NK-92 (cell line): ENCODE results near the gene TCERG1L.

Source experiments
- DNase-seq: peaks from one replicate; lab custom pipeline; 2025; ENCODE audit not compliant: unreplicated experiment; lab: John Stamatoyannopoulos, UW

TCERG1L gene

GRCh38 chr10:131047501-131047900 is 264.0 kb downstream of the TCERG1L start:
- DNase-seq, result no peak

GRCh38 chr10:131046194-131046593 is 265.3 kb downstream of the TCERG1L start:
- DNase-seq, result no peak

GRCh38 chr10:131044379-131045111 is 267.0 kb downstream of the TCERG1L start:
- no peak for DNase-seq

- DNase-seq, result no peak
Observed at GRCh38 chr10:131043039-131043691, 268.4 kb downstream of the TCERG1L start.
